Stomach (tissue), 4 donors: ENCODE data around the gene DZIP3.

Experiments
- POLR2A ChIP-seq, 4 donors: fragments of 450-650 bp; IDR thresholded peaks; one replicate each; pipeline ENCODE4 v1.6.1; 2016; ENCODE audit warnings: antibody characterized with exemption in 4 of 4, control low read depth in 2 of 4, mild to moderate bottlenecking in 1 of 4, moderate library complexity in 1 of 4
- TF ChIP-seq, protein P1 (sequence below), 7 experiments: fragments of 450-650 bp in 4 of 7; fragments of 200-600 bp in 3 of 7; sonication (generic) in 3 of 7; IDR thresholded peaks; one replicate each; pipeline ENCODE4 v1.5.1; 2016 to 2019; ENCODE audit warnings: antibody characterized with exemption in 7 of 7, control low read depth in 2 of 7, mild to moderate bottlenecking in 1 of 7

DNA sequence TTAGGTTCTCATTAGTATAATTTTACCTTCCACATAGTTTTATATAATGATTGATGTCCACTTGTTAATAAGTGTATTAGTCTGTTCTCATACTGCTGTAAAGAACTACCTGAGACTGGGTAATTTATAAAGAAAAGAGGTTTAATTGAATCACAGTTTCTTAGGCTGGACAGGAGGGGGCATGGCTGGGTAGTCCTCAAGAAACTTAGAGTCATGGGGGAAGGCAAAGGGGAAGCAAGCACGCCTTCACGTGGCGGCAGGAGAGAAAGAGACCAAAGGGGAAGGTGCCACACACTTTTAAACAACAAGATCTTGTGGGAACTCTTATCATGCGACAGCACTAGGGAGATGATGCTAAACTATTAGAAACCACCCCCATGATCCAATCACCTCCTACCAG is 19.2 kb downstream of the DZIP3 start:
- TF ChIP-seq, protein P1, sequence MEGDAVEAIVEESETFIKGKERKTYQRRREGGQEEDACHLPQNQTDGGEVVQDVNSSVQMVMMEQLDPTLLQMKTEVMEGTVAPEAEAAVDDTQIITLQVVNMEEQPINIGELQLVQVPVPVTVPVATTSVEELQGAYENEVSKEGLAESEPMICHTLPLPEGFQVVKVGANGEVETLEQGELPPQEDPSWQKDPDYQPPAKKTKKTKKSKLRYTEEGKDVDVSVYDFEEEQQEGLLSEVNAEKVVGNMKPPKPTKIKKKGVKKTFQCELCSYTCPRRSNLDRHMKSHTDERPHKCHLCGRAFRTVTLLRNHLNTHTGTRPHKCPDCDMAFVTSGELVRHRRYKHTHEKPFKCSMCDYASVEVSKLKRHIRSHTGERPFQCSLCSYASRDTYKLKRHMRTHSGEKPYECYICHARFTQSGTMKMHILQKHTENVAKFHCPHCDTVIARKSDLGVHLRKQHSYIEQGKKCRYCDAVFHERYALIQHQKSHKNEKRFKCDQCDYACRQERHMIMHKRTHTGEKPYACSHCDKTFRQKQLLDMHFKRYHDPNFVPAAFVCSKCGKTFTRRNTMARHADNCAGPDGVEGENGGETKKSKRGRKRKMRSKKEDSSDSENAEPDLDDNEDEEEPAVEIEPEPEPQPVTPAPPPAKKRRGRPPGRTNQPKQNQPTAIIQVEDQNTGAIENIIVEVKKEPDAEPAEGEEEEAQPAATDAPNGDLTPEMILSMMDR (IDR thresholded peaks at IDR 0.05) = no peak
- TF ChIP-seq POLR2A (IDR thresholded peaks at IDR 0.05) = no peak
